HG02678 (cell line): ENCODE measurements around the gene TSPAN6.

ENCODE experiments used
- ATAC-seq: cut with Tn5 transposase; IDR thresholded peaks from one replicate; pipeline ENCODE4 v1.9.1; 2021; ENCODE audit warnings: mild to moderate bottlenecking, moderate library complexity; ENCODE audit not compliant: unreplicated experiment

The TSPAN6 gene

DNA sequence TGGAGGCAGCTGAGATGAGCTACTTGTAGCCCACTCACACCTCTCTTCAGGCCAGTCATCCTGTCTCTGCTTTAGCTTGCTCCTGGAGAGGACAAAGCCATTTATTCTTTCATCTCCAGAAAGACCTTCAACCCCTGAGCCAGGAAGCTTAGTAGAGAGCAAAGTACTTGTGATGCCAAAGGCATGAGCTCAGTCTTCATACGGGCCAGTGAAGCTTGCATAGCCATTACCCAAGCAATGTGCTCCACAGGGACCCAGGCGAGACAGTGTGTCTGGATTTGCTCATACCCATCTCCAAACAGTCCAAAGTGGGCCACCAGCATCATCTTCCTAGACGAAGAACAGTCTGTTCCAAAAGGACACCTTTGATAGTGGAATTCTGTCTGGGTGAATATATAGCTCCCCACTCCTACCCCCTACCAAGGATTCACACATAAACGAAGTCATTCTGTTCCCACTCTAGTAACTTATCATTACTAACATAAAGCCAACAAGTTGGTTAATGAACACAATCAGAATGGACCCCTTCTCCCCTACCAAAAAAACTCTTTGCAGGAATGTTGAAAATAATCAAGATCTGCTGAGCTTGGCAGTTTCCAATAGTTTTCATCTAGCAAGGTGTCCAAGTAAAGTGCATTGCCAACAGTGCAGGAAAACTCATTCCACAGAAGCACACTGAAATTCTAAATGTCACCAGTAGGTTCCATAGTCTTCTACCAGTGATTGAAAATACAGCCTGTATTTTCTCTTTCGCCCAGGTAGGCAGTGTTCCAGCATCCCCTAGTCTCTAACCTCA is 45.2 kb downstream of the TSPAN6 start:
- ATAC-seq, result no peak

DNA sequence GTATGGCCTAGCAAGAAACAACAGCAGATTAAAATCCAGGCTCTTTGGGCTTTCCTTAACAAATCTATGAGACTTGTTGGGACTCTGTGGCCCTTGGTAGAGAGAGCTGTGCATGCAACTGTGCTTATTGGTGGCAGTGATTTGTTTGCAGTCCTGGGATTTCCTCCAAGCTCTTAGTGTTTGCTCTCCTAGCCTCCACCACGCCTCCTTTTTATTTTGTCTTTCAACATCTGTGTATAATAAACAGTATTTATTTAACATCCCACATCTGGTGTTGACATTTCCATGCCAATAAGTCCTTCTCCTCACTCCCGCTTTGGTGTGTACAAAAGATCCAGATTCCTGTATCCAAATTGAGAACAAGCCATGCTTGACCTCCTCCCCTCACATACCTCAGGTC is 48.7 kb downstream of the TSPAN6 start:
- no peak for ATAC-seq

DNA sequence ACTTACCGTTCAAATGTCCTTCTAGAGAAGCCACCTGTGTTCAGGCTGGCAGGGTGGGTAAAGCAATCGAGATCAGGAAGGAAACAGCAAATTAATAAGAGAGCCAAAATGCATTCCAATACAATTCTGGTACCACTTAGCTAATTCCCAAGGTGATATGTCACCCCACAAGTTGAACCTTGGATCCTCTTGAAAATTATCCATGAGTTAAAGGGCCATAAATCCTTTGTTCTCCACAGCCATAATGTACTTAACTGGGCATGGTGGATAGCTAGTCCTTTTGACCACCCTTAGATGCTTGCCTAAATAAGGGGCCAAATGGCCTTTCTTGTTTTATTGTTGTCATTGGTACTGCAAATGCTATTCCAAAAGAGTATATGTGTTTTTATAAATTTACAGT is 49.9 kb downstream of the TSPAN6 start:
- ATAC-seq, result no peak

DNA sequence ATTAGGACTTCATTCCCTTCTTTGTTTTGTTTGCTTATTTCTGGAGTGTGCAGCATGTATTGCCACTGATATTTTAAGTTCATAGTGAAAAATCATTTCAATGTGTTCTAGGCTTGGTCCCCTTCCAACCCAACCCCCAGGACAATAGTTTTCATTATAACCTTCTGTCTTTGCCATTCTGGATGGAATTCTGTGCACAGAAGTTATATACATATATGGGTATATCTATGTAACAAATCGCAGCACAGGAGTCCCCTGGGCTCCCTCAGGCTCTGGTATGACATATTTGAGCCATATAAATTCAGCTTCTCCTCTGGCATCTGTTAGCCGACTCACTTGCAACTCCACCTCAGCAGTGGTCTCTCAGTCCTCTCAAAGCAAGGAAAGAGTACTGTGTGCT is 52.0 kb downstream of the TSPAN6 start, which contains the start of gene TNMD:
Gene TNMD (plus strand): TSS at position 326 of the 400 bp plus-strand sequence. CDS start 83 bp downstream, outside the sequence.
- ATAC-seq, result no peak
